ENCODE measurements around the gene CNGA2. TPM values are rescaled to one million over a fixed set of nuclear protein-coding genes. Genes with fewer than 3 reads are reported as not detected.

The CNGA2 gene
- total and polyA plus RNA-seq, 10 of the 15 experiments (the other 5 are each of a cell fraction or from before 2014, with no cell fraction given), result not detected

DNA sequence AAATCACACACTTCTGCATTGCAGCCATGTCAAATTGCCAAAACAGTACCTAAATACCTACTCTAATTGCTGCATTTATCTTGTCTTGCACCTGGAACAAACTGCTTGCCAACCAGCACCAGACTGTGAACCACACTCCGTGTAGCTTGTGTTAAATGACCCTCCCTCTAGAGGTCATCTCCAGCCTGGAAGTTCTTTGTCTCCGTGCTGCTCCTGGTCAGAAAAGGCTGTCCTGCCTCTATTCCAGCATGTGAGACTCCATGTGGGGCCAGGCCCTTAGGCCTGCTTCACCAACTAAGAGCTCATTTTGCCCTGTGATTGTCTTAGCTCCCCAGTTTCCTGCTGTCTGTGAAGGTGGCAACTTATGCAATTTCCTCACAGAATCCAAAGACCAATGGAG, 28.3 kb downstream of the CNGA2 start:
- CTCF ChIA-PET, result interaction anchor here (0.8 kb wide), 1 partner anchor 15 kb away, joined by 3 read pairs; no protein-coding TSS in a partner anchor
- RAD21 ChIA-PET (ENCODE audit: unreplicated experiment), result no interaction called here
- ATAC-seq (no peak), DNase-seq (ENCODE audit: low read depth, low spot score) (no peak), FAIRE-seq (no peak)
- WGBS (ENCODE audit: insufficient coverage, insufficient replicate concordance, low lambda C conversion rate, missing lambda C conversion rate), result 7% methylated on average over 2 of the region's 2 CpGs
- SMC1A ChIA-PET (ENCODE audit: uncharacterized antibody, unreplicated experiment), result no interaction called here
- no peaks in the 10 kb centered on the region for H3K4me1 ChIP-seq (ENCODE audit: control insufficient read depth, insufficient read depth, low read length)
- intact Hi-C loops (cut with micrococcal nuclease; ENCODE audit: unreplicated experiment), result no loop called here
- no TSS peak for BruUV-seq (replicated peaks)
- TF ChIP-seq STAT1 (conservative IDR thresholded peaks at IDR 0.05) (no peak), CBX3 (IDR thresholded peaks at IDR 0.05; ENCODE audit: borderline replicate concordance, low read depth) (no peak), SIX5 (IDR thresholded peaks at IDR 0.05; ENCODE audit: low read depth, low read length, severe bottlenecking) (no peak), POU2F2 (IDR thresholded peaks at IDR 0.05; ENCODE audit: borderline replicate concordance, low read depth, low read length) (no peak), CHD4 (IDR thresholded peaks at IDR 0.05) (no peak), MEF2B (IDR thresholded peaks at IDR 0.05; ENCODE audit: partially characterized antibody, poor library complexity, severe bottlenecking) (no peak), EGR1 (IDR thresholded peaks at IDR 0.05; ENCODE audit: borderline replicate concordance in 1 of 2, low read depth in 2 of 2, low read length in 2 of 2) (no peak), RBBP5 (conservative IDR thresholded peaks at IDR 0.05) (no peak), ZNF622 (IDR thresholded peaks at IDR 0.05) (no peak), NRF1 (conservative IDR thresholded peaks at IDR 0.05; ENCODE audit: low read depth, low read length) (no peak), IKZF2 (IDR thresholded peaks at IDR 0.05) (no peak), BCL11A (IDR thresholded peaks at IDR 0.05; ENCODE audit: low read depth, low read length) (no peak), NBN (IDR thresholded peaks at IDR 0.05) (no peak)
- TF ChIP-seq, protein P1, sequence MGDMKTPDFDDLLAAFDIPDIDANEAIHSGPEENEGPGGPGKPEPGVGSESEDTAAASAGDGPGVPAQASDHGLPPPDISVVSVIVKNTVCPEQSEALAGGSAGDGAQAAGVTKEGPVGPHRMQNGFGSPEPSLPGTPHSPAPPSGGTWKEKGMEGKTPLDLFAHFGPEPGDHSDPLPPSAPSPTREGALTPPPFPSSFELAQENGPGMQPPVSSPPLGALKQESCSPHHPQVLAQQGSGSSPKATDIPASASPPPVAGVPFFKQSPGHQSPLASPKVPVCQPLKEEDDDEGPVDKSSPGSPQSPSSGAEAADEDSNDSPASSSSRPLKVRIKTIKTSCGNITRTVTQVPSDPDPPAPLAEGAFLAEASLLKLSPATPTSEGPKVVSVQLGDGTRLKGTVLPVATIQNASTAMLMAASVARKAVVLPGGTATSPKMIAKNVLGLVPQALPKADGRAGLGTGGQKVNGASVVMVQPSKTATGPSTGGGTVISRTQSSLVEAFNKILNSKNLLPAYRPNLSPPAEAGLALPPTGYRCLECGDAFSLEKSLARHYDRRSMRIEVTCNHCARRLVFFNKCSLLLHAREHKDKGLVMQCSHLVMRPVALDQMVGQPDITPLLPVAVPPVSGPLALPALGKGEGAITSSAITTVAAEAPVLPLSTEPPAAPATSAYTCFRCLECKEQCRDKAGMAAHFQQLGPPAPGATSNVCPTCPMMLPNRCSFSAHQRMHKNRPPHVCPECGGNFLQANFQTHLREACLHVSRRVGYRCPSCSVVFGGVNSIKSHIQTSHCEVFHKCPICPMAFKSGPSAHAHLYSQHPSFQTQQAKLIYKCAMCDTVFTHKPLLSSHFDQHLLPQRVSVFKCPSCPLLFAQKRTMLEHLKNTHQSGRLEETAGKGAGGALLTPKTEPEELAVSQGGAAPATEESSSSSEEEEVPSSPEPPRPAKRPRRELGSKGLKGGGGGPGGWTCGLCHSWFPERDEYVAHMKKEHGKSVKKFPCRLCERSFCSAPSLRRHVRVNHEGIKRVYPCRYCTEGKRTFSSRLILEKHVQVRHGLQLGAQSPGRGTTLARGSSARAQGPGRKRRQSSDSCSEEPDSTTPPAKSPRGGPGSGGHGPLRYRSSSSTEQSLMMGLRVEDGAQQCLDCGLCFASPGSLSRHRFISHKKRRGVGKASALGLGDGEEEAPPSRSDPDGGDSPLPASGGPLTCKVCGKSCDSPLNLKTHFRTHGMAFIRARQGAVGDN (IDR thresholded peaks at IDR 0.05), result no peak
- TF ChIP-seq, protein P2, sequence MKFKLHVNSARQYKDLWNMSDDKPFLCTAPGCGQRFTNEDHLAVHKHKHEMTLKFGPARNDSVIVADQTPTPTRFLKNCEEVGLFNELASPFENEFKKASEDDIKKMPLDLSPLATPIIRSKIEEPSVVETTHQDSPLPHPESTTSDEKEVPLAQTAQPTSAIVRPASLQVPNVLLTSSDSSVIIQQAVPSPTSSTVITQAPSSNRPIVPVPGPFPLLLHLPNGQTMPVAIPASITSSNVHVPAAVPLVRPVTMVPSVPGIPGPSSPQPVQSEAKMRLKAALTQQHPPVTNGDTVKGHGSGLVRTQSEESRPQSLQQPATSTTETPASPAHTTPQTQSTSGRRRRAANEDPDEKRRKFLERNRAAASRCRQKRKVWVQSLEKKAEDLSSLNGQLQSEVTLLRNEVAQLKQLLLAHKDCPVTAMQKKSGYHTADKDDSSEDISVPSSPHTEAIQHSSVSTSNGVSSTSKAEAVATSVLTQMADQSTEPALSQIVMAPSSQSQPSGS (IDR thresholded peaks at IDR 0.05; ENCODE audit: low read length), result no peak
- TF ChIP-seq, protein P3, sequence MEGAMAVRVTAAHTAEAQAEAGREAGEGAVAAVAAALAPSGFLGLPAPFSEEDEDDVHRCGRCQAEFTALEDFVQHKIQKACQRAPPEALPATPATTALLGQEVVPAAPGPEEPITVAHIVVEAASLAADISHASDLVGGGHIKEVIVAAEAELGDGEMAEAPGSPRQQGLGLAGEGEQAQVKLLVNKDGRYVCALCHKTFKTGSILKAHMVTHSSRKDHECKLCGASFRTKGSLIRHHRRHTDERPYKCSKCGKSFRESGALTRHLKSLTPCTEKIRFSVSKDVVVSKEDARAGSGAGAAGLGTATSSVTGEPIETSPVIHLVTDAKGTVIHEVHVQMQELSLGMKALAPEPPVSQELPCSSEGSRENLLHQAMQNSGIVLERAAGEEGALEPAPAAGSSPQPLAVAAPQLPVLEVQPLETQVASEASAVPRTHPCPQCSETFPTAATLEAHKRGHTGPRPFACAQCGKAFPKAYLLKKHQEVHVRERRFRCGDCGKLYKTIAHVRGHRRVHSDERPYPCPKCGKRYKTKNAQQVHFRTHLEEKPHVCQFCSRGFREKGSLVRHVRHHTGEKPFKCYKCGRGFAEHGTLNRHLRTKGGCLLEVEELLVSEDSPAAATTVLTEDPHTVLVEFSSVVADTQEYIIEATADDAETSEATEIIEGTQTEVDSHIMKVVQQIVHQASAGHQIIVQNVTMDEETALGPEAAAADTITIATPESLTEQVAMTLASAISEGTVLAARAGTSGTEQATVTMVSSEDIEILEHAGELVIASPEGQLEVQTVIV (IDR thresholded peaks at IDR 0.05; ENCODE audit: borderline replicate concordance, partially characterized antibody), result no peak
- POLR2A ChIA-PET, result no interaction called here
- H4K20me1 ChIP-seq (ENCODE audit: control insufficient read depth, insufficient read depth), result no peaks in the 10 kb centered on the region
- no peaks in the 10 kb centered on the region for H3K9me3 ChIP-seq (replicated peaks; ENCODE audit: control insufficient read depth, insufficient read depth, low read length)
- H3K27me3 ChIP-seq (replicated peaks in 1 of 2; ENCODE audit: control insufficient read depth in 2 of 2, insufficient read depth in 2 of 2, low read length in 1 of 2), result no peaks in the 10 kb centered on the region
- H3K79me2 ChIP-seq (ENCODE audit: control insufficient read depth, insufficient read depth, low read length), result no peaks in the 10 kb centered on the region
- no peak overlapping the region for H3K9ac ChIP-seq (ENCODE audit: control insufficient read depth, insufficient read depth, low read length)
- no peaks in the 10 kb centered on the region for H3K36me3 ChIP-seq (ENCODE audit: control insufficient read depth in 2 of 2, insufficient read depth in 2 of 2, low read length in 1 of 2)
- H3K27ac ChIP-seq (ENCODE audit: control insufficient read depth, insufficient read depth), result no peak overlapping the region
- in situ Hi-C loops (cut with MboI), result no loop called here
- no peak overlapping the region for H3K4me2 ChIP-seq (ENCODE audit: control insufficient read depth, insufficient read depth)
- no peak overlapping the region for H3K4me3 ChIP-seq
- no peak overlapping the region for H2AFZ ChIP-seq (ENCODE audit: control insufficient read depth, low read depth, low read length)

Data from GM12878 (cell line).